HG03066 (cell line): ENCODE measurements around the gene ZNF518B.
A peak's percentile ranks its signal among the peaks of the same experiment; 100 is the strongest.
"Not testable (repeated sequence)": the region's sequence is repeated elsewhere in the genome, so short reads cannot be mapped to it uniquely, and the experiment has no call there.

Experiments
- ATAC-seq: cut with Tn5 transposase; IDR thresholded peaks from one replicate; pipeline ENCODE4 v1.9.1; 2021; ENCODE audit warnings: low read depth; ENCODE audit not compliant: unreplicated experiment

ZNF518B gene

GRCh38 chr4:10456595-10457254 lies 501 bp downstream of the ZNF518B start:
- ATAC-seq = peak; percentile 58

- no peak for ATAC-seq
These were observed 999 bp downstream of the ZNF518B start for GRCh38 chr4:10456260-10456594.

- ATAC-seq = no peak
These were observed 2.1 kb downstream of the ZNF518B start for GRCh38 chr4:10455133-10455532.

GRCh38 chr4:10454726-10455125 lies 2.5 kb downstream of the ZNF518B start:
- no peak for ATAC-seq

GRCh38 chr4:10454121-10454520 lies 3.1 kb downstream of the ZNF518B start:
- ATAC-seq = no peak

- ATAC-seq = no peak
These were observed 8.2 kb downstream of the ZNF518B start for GRCh38 chr4:10448991-10449390.

GRCh38 chr4:10442976-10443375 lies 14.2 kb downstream of the ZNF518B start:
- ATAC-seq = no peak

GRCh38 chr4:10441512-10441911 lies 15.7 kb downstream of the ZNF518B start:
- ATAC-seq = no peak

- no peak for ATAC-seq
These were observed 18.3 kb downstream of the ZNF518B start for GRCh38 chr4:10438924-10439323.

GRCh38 chr4:10437735-10438134 lies 19.5 kb downstream of the ZNF518B start:
- ATAC-seq = no peak

GRCh38 chr4:10427680-10428079 lies 29.5 kb downstream of the ZNF518B start:
- not testable (repeated sequence) for ATAC-seq

- ATAC-seq = no peak
These were observed 35.7 kb downstream of the ZNF518B start for GRCh38 chr4:10421344-10422055.

GRCh38 chr4:10417740-10418139 lies 39.5 kb downstream of the ZNF518B start:
- no peak for ATAC-seq

- no peak for ATAC-seq
These were observed 40.8 kb downstream of the ZNF518B start for GRCh38 chr4:10416441-10416840.

GRCh38 chr4:10413177-10413576 lies 44.0 kb downstream of the ZNF518B start:
- ATAC-seq = peak; percentile 83

GRCh38 chr4:10405672-10406071 lies 51.6 kb downstream of the ZNF518B start:
- ATAC-seq = no peak

GRCh38 chr4:10403633-10404445 lies 53.4 kb downstream of the ZNF518B start:
- no peak for ATAC-seq

- no peak for ATAC-seq
These were observed 61.1 kb downstream of the ZNF518B start for GRCh38 chr4:10395971-10396580.
